HG03159 (cell line): ENCODE data around the gene SLC12A2.

Experiments
- ATAC-seq: cut with Tn5 transposase; IDR thresholded peaks from one replicate; pipeline ENCODE4 v1.9.1; 2021; ENCODE audit warnings: mild to moderate bottlenecking, moderate library complexity; ENCODE audit not compliant: unreplicated experiment

The SLC12A2 gene

DNA sequence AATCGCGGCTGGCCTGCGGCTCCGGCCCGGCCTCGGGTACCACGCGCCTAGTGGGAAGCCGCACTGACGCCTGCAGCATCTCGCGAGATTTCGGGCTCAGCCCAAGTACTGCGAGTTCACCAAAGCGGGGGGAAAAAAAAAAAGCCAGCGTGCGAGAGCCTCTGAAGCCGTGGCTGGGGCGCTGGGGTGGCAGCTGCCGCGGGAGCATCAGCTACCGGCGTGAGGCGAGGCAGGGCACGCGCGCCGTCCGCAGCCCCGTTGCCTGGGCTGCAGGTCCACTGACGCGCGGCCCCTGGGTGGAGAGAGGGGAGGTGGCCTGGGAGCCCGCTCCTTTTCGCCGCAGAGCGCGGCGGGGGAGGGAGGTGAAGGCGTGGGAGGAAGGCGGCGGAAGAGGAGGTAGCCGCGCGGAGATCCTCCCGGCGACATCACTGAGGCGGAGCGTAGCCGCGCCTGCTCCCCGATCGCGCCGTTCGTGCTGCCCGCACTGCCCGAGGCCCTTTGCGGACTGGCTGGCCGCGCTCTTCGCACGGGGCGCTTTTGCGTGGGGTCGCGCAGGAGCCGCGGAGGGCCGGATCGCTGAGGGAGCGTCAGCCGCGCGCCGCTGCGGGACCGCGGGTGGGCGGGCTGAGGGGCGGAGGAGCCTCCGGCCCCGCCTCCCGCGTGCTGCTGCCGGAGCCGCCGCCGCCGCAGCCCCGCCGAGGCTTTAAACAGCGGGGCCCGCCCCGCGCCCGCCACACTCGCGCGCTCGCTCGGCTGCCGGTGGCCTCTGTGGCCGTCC, at the start of gene SLC12A2:
Gene SLC12A2 (plus strand): TSS at position 734 of the 778 bp plus-strand sequence. CDS start 189 bp downstream, outside the sequence.
- ATAC-seq = peak; percentile 61

DNA sequence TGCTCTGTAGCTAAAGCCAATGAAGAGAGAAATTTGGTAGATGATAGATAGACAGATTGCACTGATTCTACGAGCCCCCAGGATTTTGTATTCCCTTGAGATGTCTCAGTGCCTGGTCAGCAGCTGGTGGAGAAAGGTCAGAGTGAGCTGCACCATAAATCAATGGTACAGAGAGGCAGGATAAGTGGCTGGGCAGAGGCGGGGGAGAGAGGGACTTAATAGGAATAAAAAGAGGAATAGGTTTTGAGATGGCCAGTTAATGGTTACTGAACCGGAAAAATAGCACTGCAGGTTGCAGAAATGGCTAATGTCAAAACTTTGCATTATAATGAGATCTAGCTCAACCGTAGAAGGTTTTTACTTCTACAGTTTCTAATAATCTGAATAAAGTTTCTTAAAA, 47.9 kb upstream of the SLC12A2 start:
- ATAC-seq = no peak

DNA sequence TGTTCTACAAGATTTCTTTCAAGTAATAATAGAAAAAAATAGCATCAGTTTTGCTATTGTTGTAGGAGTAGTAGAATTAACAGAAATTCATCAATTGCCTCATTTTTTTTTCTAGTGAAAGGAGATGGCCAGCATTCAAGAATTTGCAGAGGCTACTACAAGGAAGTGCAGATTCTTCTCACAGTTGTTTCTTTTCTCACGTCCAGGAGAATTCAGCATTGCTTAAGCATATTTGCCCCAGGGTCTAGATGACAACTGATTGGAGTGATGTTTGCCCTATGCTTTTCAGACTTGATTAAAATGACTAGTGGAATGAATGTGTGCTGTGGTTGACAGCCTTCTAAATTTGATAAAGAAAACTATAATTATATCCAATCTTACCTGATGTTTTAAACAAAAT, 46.6 kb upstream of the SLC12A2 start:
- ATAC-seq = no peak

DNA sequence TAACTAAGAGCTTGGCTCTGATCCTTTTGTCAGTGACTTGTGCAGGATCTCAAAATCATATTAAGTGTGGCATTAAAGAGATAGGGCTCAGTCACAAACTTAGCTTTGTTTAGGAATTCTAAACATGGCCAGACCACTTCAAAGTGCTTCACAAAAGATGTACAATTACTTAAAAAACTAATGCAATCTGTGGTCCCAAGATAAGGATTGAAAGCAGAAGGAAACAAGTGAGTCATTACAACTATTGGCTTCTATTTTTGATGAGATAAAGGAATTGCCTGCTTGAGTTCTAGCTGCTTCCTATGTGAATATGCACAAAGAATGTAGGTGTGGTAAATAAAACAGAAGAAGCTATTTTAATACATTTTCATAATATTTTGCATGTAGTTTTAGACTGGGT, 44.9 kb upstream of the SLC12A2 start:
- no peak for ATAC-seq

DNA sequence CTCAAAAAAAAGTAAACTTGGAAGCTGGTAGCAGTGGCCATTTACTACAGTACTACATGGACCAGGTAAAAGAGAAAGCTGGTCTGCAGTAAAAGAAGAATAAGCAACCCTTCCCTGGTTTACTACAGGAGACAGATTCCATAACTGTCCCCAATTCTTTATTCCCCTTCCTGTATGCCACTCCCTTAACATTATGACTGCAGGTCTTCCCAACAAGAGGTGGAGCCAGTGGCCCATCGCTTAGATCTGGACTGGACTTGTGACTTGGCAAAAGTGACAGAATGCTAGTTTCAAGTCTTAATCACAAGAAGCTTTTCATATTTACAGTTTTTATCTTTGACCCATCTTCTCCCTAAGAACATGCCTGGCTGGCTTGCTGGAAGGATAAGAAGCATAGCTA, 42.6 kb upstream of the SLC12A2 start:
- ATAC-seq = no peak

GRCh38 chr5:128052780-128053179, 30.8 kb upstream of the SLC12A2 start:
- no peak for ATAC-seq

DNA sequence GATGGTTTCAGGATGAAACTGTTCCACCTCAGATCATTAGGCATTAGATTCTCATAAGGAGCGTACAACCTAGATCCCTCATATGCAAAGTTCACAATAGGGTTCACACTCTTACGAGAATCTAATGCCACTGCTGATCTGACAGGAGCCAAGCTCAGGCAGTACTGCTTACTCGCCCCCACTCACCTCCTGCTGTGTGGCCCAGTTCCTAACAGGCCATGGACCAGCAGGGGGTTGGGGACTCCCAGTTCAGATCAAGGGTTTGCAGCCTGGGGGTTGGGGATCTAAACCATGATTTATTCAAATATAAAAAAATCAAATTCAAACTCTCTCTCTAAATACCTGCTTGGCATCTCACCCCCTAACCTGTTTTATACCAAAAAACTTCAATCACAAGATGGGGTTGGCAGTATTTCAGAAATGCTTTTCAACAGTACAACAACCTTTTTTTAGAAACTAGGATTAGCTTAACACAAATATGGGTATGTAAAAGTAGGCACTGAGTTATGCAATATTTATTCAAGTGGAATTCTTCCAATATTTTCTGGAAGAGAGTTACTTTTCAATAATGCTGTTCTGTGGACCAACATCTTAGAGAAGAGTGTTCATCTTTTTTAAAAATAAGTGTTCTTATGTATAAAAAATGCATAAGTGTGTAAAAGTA, 30.1 kb upstream of the SLC12A2 start:
- no peak for ATAC-seq

- no peak for ATAC-seq
Observed at GRCh38 chr5:128060644-128061385, 22.8 kb upstream of the SLC12A2 start.

DNA sequence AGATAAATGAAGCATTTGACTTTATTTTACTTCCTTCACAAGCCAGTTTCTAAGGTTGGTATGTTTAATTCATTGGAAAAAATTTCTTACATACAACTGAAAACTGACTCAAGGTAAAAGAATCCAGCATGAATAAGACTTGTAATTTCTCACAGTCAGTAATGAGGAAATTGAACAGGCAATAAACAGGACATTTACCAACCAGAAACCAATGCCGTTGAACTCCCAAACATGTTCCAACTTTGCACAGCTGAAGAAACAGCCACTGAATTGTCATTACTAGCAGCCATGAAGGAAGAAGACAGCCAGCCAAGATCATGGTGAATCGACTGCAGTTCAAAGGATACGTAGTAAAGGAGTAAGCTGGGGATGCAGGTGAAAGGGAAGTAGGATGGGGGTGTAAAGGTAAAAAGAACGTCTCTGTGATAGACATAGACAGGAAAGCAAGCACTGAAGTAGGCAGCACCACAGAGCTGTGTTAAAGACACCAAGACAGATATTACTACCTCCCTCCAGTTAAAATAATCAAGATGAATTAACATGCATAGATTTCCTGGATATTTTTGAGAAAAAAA, 21.3 kb upstream of the SLC12A2 start:
- ATAC-seq = no peak

DNA sequence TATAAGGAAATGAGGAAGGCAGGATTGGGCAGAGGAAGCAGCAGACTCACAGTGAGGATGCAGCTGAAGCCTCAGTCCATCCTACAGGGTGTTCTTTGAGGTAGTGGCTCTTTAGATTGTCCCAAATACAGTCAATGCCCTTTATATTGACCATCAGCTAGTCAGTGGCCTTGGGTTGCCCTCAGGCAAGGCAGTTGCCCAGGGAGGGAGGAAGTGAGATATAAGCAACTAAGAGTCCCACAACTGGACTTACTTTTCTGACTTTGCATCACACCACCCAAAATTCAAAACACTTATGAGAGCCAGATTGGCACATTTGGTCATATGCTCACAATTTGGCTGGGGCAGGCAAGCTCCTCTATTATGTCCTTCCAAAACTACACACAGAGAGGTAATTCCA, 9.4 kb upstream of the SLC12A2 start:
- ATAC-seq = no peak

- ATAC-seq = no peak
Observed at GRCh38 chr5:128074953-128075352, 8.6 kb upstream of the SLC12A2 start.

- no peak for ATAC-seq
Observed at GRCh38 chr5:128077526-128077925, 6.0 kb upstream of the SLC12A2 start.

DNA sequence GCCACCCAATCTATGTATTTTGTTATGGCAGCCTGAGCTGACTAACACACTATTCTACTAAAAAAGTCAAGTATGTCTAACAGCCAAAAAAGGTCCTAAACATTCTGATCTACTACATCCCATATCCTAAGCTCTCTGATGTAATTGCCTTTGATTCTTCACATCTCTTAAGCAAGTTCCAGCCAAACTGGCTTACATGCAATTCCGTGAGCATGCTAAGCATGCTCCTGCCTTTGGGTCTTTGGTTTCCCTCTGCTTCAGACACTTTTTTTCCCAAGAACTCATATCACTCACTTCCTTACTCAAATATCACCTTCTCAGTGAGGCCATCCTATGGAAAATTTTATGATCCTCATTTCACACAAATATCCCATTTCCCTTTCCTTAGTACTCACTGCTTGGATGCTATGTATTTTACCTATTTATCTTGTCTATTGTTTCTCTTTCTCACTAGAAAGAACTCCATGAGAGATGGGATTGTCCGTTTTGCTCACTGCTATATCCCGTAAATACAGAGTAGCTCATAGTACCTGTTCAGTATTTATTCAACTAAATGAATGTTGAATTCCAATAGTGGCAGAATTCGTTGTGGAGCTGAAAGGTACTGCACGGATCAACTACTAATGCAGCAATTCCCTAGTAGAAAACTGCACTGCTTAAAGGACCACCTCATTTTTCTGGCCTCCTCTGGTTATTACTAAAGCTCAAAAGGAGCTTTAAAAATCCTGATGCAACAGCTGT, 2.3 kb upstream of the SLC12A2 start:
- no peak for ATAC-seq

GRCh38 chr5:128082551-128083032, 974 bp upstream of the SLC12A2 start:
- peak; percentile 19 for ATAC-seq

DNA sequence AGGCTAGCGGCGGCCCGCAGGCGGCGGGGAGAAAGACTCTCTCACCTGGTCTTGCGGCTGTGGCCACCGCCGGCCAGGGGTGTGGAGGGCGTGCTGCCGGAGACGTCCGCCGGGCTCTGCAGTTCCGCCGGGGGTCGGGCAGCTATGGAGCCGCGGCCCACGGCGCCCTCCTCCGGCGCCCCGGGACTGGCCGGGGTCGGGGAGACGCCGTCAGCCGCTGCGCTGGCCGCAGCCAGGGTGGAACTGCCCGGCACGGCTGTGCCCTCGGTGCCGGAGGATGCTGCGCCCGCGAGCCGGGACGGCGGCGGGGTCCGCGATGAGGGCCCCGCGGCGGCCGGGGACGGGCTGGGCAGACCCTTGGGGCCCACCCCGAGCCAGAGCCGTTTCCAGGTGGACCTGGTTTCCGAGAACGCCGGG, 253 bp downstream of the SLC12A2 start:
- peak; percentile 35 for ATAC-seq

DNA sequence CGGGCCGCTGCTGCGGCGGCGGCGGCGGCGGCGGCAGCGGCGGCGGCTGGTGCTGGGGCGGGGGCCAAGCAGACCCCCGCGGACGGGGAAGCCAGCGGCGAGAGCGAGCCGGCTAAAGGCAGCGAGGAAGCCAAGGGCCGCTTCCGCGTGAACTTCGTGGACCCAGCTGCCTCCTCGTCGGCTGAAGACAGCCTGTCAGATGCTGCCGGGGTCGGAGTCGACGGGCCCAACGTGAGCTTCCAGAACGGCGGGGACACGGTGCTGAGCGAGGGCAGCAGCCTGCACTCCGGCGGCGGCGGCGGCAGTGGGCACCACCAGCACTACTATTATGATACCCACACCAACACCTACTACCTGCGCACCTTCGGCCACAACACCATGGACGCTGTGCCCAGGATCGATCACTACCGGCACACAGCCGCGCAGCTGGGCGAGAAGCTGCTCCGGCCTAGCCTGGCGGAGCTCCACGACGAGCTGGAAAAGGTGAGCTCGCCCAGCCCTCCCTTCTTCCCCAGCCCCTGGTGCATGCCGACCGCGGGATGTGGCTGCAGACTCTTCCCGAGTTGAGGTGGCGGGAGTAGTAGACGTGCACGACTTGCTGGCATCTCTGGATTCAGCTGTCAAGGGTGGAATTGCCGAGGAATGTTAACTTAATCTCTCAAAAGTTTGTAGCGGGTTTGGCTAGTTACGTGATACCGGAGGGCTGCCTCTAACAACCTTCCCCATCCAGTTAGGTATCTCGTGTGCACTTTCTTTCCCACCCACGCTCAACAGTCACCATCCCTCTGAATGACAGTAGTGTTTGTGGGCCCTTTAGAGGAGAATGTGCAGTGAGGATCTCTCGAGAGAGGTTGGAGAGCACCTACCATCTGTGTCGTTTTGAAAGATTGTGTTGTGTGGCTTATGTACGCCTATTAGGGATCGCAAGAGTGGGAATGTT, 932 bp downstream of the SLC12A2 start:
- peak; percentile 20 for ATAC-seq

DNA sequence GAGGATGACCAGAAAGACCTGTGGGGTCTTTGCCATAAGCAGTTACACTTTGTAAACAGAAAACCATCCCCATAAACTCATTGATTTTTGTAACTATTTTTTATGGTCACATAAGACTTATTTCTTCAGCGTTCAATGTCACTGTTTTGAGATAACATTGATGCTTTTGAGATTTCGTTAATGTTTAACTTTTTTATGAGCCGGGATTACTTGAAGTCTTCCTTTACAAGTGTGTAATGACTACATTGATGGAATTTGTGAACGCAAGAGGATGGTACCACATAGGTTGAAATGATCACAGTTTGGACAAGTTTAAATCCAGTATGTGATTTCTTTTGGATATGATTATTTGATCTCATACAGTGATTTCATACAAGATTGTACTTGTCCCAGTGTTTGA, 1.8 kb downstream of the SLC12A2 start:
- no peak for ATAC-seq

DNA sequence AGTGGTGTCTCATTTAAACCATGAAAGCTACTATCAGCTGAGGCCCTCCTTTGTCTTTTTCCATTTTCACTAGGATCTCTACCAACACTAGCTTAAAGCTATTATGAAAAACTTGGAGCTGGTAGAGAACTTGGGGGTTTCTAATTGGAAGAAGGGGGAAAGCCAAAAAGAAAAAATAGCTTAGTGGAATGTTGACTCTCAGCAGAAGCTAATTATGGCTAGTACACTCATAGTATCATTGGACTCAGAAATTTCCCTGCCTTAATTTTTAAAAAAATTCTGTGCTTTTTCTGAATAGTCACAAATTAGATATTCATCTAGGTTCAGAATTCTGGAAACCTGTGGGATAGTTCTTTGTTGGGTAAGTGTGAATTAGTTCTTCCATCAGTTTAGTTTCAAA, 8.0 kb downstream of the SLC12A2 start:
- ATAC-seq = no peak

DNA sequence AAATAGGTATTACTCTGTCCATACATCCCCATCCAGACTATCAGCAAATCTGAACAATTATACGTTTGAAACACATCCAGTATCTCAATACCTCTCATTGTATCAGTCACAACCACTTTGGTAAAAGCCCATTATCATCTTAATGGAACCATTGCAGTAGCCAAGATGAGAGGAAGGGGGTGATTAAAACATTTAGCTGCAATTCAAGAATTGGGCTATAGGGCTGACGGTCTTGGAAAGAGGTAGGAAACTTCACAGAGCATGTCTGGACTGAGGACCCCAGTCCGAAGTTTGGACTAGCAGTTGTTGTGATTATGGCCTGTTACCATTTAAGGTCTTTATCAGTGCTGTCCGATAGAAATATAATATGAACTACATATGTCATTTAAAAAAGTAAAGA, 8.6 kb downstream of the SLC12A2 start:
- ATAC-seq = no peak
